Liver (tissue), 9 donors: ENCODE measurements around the gene DIP2C. TPM values are rescaled to one million over a fixed set of nuclear protein-coding genes. Genes with fewer than 3 reads are reported as not detected.

Experiments
- DNase-seq: peaks from one replicate; pipeline ENCODE4 v3.0.0-alpha.2; 2017; ENCODE audit warnings: low spot score
- H3K27ac ChIP-seq, 2 donors: one replicate each; pipeline ENCODE4 v1.7.0; 2013; ENCODE audit warnings: inconsistent platforms in 2 of 2, low read length in 2 of 2, control low read depth in 1 of 2, low read depth in 1 of 2, mild to moderate bottlenecking in 1 of 2
- H3K27me3 ChIP-seq, 4 donors: one replicate each; pipeline versions ENCODE4 v1.6.1 to v1.7.0; 2013; ENCODE audit warnings: low read length in 3 of 4, inconsistent platforms in 1 of 4, mild to moderate bottlenecking in 1 of 4, moderate library complexity in 1 of 4; ENCODE audit not compliant: control insufficient read depth in 4 of 4, insufficient read depth in 4 of 4
- H3K36me3 ChIP-seq, 4 donors: one replicate each; pipeline versions ENCODE4 v1.6.1 to v1.7.0; 2013; ENCODE audit warnings: low read length in 3 of 4, mild to moderate bottlenecking in 3 of 4, low read depth in 1 of 4, moderate library complexity in 1 of 4; ENCODE audit not compliant: control insufficient read depth in 4 of 4, insufficient read depth in 3 of 4
- H3K4me1 ChIP-seq, 4 donors: one replicate each; pipeline versions ENCODE4 v1.6.1 to v1.7.0; 2013; ENCODE audit warnings: low read length in 3 of 4, mild to moderate bottlenecking in 3 of 4, moderate library complexity in 1 of 4; ENCODE audit not compliant: control insufficient read depth in 4 of 4, insufficient read depth in 4 of 4
- H3K4me3 ChIP-seq, 3 donors: one replicate each; pipeline versions ENCODE4 v1.6.1 to v1.7.0; 2013; ENCODE audit warnings: low read length in 3 of 3, control low read depth in 1 of 3, low read depth in 1 of 3, mild to moderate bottlenecking in 1 of 3
- H3K9ac ChIP-seq, 2 donors: one replicate each; pipeline ENCODE4 v1.7.0; 2013; ENCODE audit warnings: low read length in 2 of 2, mild to moderate bottlenecking in 2 of 2, moderate library complexity in 2 of 2, control low read depth in 1 of 2, low read depth in 1 of 2
- H3K9me3 ChIP-seq, 4 donors: one replicate each; pipeline versions ENCODE4 v1.6.1 to v1.7.0; 2013; ENCODE audit warnings: low read length in 3 of 4; ENCODE audit not compliant: control insufficient read depth in 4 of 4
- ATF3 ChIP-seq: IDR thresholded peaks from 2 replicates; pipeline ENCODE4 v1.6.1; 2016; ENCODE audit warnings: antibody characterized with exemption
- CTCF ChIP-seq: fragments of 150-350 bp; IDR thresholded peaks from 2 replicates; pipeline ENCODE4 v1.5.1; 2017; ENCODE audit warnings: improper control_type of control experiment, low read depth, low read length; ENCODE audit not compliant: missing input control
- EGR1 ChIP-seq, 2 donors: IDR thresholded peaks; 2 replicates each; pipeline ENCODE4 v1.6.1; 2016 to 2018; ENCODE audit warnings: antibody characterized with exemption in 2 of 2, low read depth in 2 of 2
- FOXA1 ChIP-seq: IDR thresholded peaks from 2 replicates; pipeline ENCODE4 v1.6.1; 2016; ENCODE audit warnings: antibody characterized with exemption
- FOXA2 ChIP-seq: IDR thresholded peaks from 2 replicates; pipeline ENCODE4 v1.6.1; 2016; ENCODE audit warnings: antibody characterized with exemption
- GABPA ChIP-seq, 2 donors: IDR thresholded peaks in 1 of 2; conservative IDR thresholded peaks in 1 of 2; 2 replicates each; pipeline ENCODE4 v1.6.1; 2016; ENCODE audit warnings: antibody characterized with exemption in 2 of 2, mild to moderate bottlenecking in 1 of 2, moderate library complexity in 1 of 2
- HNF4A ChIP-seq, 2 donors: conservative IDR thresholded peaks; 2 replicates each; pipeline ENCODE4 v1.6.1; 2016; ENCODE audit warnings: antibody characterized with exemption in 2 of 2, mild to moderate bottlenecking in 2 of 2
- HNF4G ChIP-seq: IDR thresholded peaks from 2 replicates; pipeline ENCODE4 v1.6.1; 2016; ENCODE audit warnings: antibody characterized with exemption
- JUND ChIP-seq, 2 donors: IDR thresholded peaks; 2 replicates each; pipeline ENCODE4 v1.6.1; 2016; ENCODE audit warnings: antibody characterized with exemption in 2 of 2
- MAX ChIP-seq: IDR thresholded peaks from 2 replicates; pipeline ENCODE4 v1.6.1; 2016; ENCODE audit warnings: antibody characterized with exemption
- RAD21 ChIP-seq, 2 donors: IDR thresholded peaks; 2 replicates each; pipeline ENCODE4 v1.6.1; 2016; ENCODE audit warnings: antibody characterized with exemption in 2 of 2, mild to moderate bottlenecking in 2 of 2
- REST ChIP-seq: IDR thresholded peaks from 2 replicates; pipeline ENCODE4 v1.6.1; 2016; ENCODE audit warnings: antibody characterized with exemption, mild to moderate bottlenecking
- RXRA ChIP-seq, 2 donors: IDR thresholded peaks; 2 replicates each; pipeline ENCODE4 v1.6.1; 2017 to 2018; ENCODE audit warnings: antibody characterized with exemption in 2 of 2, mild to moderate bottlenecking in 1 of 2
- SP1 ChIP-seq: IDR thresholded peaks from 2 replicates; pipeline ENCODE4 v1.6.1; 2018; ENCODE audit warnings: antibody characterized with exemption, mild to moderate bottlenecking
- TAF1 ChIP-seq: conservative IDR thresholded peaks from 2 replicates; pipeline ENCODE4 v1.6.1; 2016; ENCODE audit warnings: antibody characterized with exemption, mild to moderate bottlenecking
- YY1 ChIP-seq: IDR thresholded peaks from 2 replicates; pipeline ENCODE4 v1.6.1; 2016; ENCODE audit warnings: antibody characterized with exemption, mild to moderate bottlenecking
- ZBTB33 ChIP-seq: IDR thresholded peaks from 2 replicates; pipeline ENCODE4 v1.6.1; 2016; ENCODE audit warnings: antibody characterized with exemption
- WGBS: extraction: QIAGEN DNeasy Blood & Tissue Kit; methylation state at CpG from one replicate; pipeline ENCODE4 v1.1.7; 2013; 5-methylcytosine and 5-hydroxymethylcytosine counted together
- polyA plus RNA-seq, 2 donors: library from polyadenylated mRNA; stranded (reverse) in 1 of 2; unstranded in 1 of 2; fragments of 200-250 nt in 1 of 2; fragments of >200 nt in 1 of 2; fragmentation: Nextera tagmentation in 1 of 2; extraction: Ambion mirVana in 1 of 2; gene quantifications; one replicate each; pipeline versions ENCODE4 v1.2.1 to v1.2.3, GENCODE V29; 2013 to 2015
- total RNA-seq, 2 donors: library from RNA; depleted of rRNA; stranded (reverse); fragments of >200 nt; gene quantifications; one replicate each; pipeline ENCODE4 v1.2.3, GENCODE V29; 2014
- donor health status: healthy.
- donor health status: healthy.
- donor health status: healthy.
- donor health status: healthy.
- donor health status: healthy.

DIP2C gene
- total and polyA plus RNA-seq, 4 donors: 4.2 to 12.2 (median 5.7) TPM

GRCh38 chr10:676178-676577 is 13.3 kb downstream of the DIP2C start:
- Histone ChIP-seq H3K4me3 (no peak overlapping the region), H3K9me3 (no peaks in the 10 kb centered on the region), H3K4me1 (peaks cover 0 to 2% (median 0%) of the 10 kb centered on the region in 4 donors), H3K36me3 (no peaks in the 10 kb centered on the region), H3K9ac (no peak overlapping the region), H3K27ac (no peak overlapping the region), H3K27me3 (no peaks in the 10 kb centered on the region)
- WGBS: 94% methylated on average over 3 of the region's 3 CpGs
- TF ChIP-seq JUND (IDR thresholded peaks at IDR 0.05) (no peak), FOXA1 (no peak), HNF4A (conservative IDR thresholded peaks at IDR 0.05) (no peak), MAX (no peak), ZBTB33 (no peak)
- DNase-seq: no peak

GRCh38 chr10:675532-675931 is 13.9 kb downstream of the DIP2C start:
- Histone ChIP-seq H3K9me3 (no peaks in the 10 kb centered on the region), H3K36me3 (no peaks in the 10 kb centered on the region), H3K9ac (no peak overlapping the region), H3K4me1 (peaks cover 0 to 2% (median 0%) of the 10 kb centered on the region in 4 donors), H3K27me3 (no peaks in the 10 kb centered on the region), H3K4me3 (no peak overlapping the region), H3K27ac (no peak overlapping the region)
- no peak for DNase-seq
- WGBS: 94% methylated on average over 4 of the region's 4 CpGs
- TF ChIP-seq MAX: no peak
- no peak for TF ChIP-seq HNF4G
- no peak for TF ChIP-seq JUND (IDR thresholded peaks at IDR 0.05)
- TF ChIP-seq EGR1 (IDR thresholded peaks at IDR 0.05; ENCODE audit: low read depth in 2 of 2): no peak
- no peak for TF ChIP-seq TAF1
- TF ChIP-seq YY1: no peak
- no peak for TF ChIP-seq FOXA1
- TF ChIP-seq GABPA (IDR thresholded peaks at IDR 0.05 in 1 of 2, conservative IDR thresholded peaks at IDR 0.05 in 1 of 2): no peak
- no peak for TF ChIP-seq SP1
- no peak for TF ChIP-seq FOXA2
- no peak for TF ChIP-seq CTCF
- TF ChIP-seq HNF4A (conservative IDR thresholded peaks at IDR 0.05): no peak

DNA sequence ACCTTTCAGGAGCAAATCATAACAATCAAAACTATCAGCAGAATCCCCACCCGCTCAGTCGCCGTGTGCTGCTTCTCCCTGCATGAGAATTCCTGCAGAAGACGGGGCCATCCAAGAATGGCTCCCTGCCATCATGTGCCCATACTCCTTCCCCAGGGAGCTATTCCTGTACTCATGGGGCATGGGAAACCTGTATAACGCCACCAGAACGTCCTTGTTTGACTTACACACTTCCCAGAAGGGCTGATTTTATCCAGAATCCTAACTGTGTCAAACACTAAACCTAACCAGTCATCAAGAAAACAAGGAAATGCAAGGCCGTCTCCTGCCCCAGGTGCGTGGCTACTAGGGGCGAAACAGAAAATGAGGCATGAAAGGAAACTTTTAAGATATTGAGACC is 16.0 kb downstream of the DIP2C start:
- DNase-seq: no peak
- Histone ChIP-seq H3K9ac (no peak overlapping the region), H3K27ac (no peak overlapping the region), H3K4me1 (peaks cover 0 to 2% (median 0%) of the 10 kb centered on the region in 4 donors), H3K9me3 (no peaks in the 10 kb centered on the region), H3K4me3 (no peak overlapping the region), H3K27me3 (no peaks in the 10 kb centered on the region), H3K36me3 (no peaks in the 10 kb centered on the region)
- 80% methylated on average over 9 of the region's 9 CpGs for WGBS
- TF ChIP-seq CTCF: no peak
- TF ChIP-seq REST: no peak
- TF ChIP-seq RAD21 (IDR thresholded peaks at IDR 0.05): no peak
- no peak for TF ChIP-seq EGR1 (IDR thresholded peaks at IDR 0.05; ENCODE audit: low read depth in 2 of 2)
- TF ChIP-seq FOXA1: no peak
- no peak for TF ChIP-seq GABPA (IDR thresholded peaks at IDR 0.05 in 1 of 2, conservative IDR thresholded peaks at IDR 0.05 in 1 of 2)
- no peak for TF ChIP-seq YY1
- TF ChIP-seq SP1: no peak
- TF ChIP-seq HNF4G: no peak
- no peak for TF ChIP-seq RXRA (IDR thresholded peaks at IDR 0.05)
- TF ChIP-seq ATF3: no peak
